Right cardiac atrium (tissue), 5 donors: Measurements from ENCODE around the gene COX5B. TPM values are rescaled to one million over a fixed set of nuclear protein-coding genes. Genes with fewer than 3 reads are reported as not detected.
"Not testable (repeated sequence)": the region's sequence is repeated elsewhere in the genome, so short reads cannot be mapped to it uniquely, and the experiment has no call there.

Experiments used
- ATAC-seq, 2 donors: fragments of 200-7000 bp; cut with Tn5 transposase; one replicate each; pipeline versions ENCODE4 v1.8.0 to v1.9.1; 2020; ENCODE audit warnings: moderate library complexity in 2 of 2, mild to moderate bottlenecking in 1 of 2
- DNase-seq, 3 donors: peaks; one replicate each; pipeline ENCODE4 v3.0.0-alpha.2; 2020
- H3K27ac ChIP-seq: one replicate; pipeline ENCODE4 v1.5.1; 2013; ENCODE audit warnings: mild to moderate bottlenecking, low read length, control low read depth, moderate library complexity
- H3K27me3 ChIP-seq: one replicate; pipeline ENCODE4 v1.6.1; 2013; ENCODE audit not compliant: control insufficient read depth, insufficient read depth
- H3K4me1 ChIP-seq: one replicate; pipeline ENCODE4 v1.6.1; 2013; ENCODE audit warnings: low read length; ENCODE audit not compliant: control insufficient read depth, insufficient read depth
- H3K4me3 ChIP-seq: one replicate; pipeline ENCODE4 v1.5.1; 2013; ENCODE audit warnings: low read length, control low read depth
- H3K9me3 ChIP-seq: one replicate; pipeline ENCODE4 v1.6.1; 2013; ENCODE audit warnings: low read length; ENCODE audit not compliant: control insufficient read depth
- WGBS: extraction: QIAGEN DNeasy Blood & Tissue Kit; methylation state at CpG from one replicate; pipeline ENCODE4 v1.1.7; 2013; 5-methylcytosine and 5-hydroxymethylcytosine counted together
- intact Hi-C, 4 donors: fragments of 100-400 bp; cut with DNase I; formaldehyde crosslinking; loops; one replicate each; pipeline versions ENCODE4 v1.11.0 to v1.14.0; 2022 to 2023
- polyA plus RNA-seq: library from polyadenylated mRNA; stranded (reverse); fragments of 200-250 nt; gene quantifications from one replicate; pipeline ENCODE4 v1.2.3, GENCODE V29; 2013
- total RNA-seq, 4 donors: library from RNA; stranded (reverse); fragmentation: NEBNext Ultra II Directional; extraction: Animal tissue kit (Norgen Biotek cat#: 25700); gene quantifications; one replicate each; pipeline ENCODE4 v1.2.1, GENCODE V29; 2021
- donor health status: healthy with polysubstance abuse.
- donor health status: DM: no; HTN: yes; CAD: no.
- donor health status: DM: no; HTN: no; CAD: no.
- donor health status: DM: no; HTN: yes; CAD: no; lungs with severe emphysema.
- donor health status: DM: yes; HTN: yes; CAD: no.

The COX5B gene
- total and polyA plus RNA-seq, 5 donors: 893 to 2,498 (median 1,041) TPM

DNA sequence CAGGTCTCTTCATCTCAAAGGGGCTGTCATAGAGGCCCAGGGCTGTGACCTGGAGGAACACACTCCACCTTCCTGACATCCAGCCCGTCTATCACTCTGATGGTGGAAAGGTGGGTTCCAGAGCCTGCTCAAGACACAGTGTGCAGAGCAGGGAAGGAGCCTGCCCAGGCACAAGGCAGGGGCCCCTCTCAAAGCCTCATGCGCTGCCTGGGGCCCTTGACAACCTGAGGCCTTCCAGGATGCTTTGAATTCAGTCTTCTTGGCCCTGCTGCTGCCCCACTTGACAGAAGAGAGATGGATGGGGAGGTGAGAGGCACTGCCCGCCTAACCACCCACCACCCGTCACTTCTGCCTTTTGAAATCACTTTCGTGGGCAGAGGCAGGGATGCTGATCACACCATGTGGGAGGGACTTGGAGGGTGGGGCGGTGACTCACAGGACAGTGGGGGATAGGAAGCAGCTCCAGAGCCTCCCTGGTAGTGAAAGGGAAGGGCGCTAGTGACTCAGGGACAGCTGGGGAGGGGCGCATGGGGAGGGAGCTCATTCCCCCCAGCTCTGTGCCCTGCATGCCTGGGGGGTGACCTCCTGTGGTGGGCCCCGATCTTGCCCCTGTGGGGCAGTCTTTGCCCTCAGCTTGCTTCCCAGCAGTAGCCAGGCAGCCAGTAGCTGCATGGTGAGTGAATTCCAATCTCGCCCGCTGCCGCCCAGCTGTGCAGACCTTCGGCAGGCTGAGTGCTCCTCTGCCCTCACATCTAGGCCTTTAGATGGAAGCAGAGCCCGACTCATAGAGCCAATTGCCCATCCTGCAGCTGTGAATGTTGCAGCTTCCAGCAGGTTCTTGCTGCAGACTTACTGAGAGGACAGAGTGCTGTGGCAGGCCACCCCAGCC lies 26.7 kb upstream of the COX5B start:
- H3K9me3 ChIP-seq, H3K27me3 ChIP-seq, H3K4me3 ChIP-seq, intact Hi-C loops, H3K27ac ChIP-seq, H3K4me1 ChIP-seq, DNase-seq: not testable (repeated sequence)
- peak in 1 of 2 donors; percentile 82 for ATAC-seq
- 83% methylated on average over 6 of the region's 14 CpGs for WGBS

GRCh38 chr2:97620492-97620891 lies 25.4 kb upstream of the COX5B start:
- H3K4me1 ChIP-seq, H3K27me3 ChIP-seq, ATAC-seq, DNase-seq, H3K9me3 ChIP-seq, H3K27ac ChIP-seq, H3K4me3 ChIP-seq, intact Hi-C loops: not testable (repeated sequence)
- 80% methylated on average over 1 of the region's 1 CpG for WGBS

GRCh38 chr2:97622976-97623375 lies 22.9 kb upstream of the COX5B start:
- H3K4me1 ChIP-seq, intact Hi-C loops, H3K4me3 ChIP-seq, H3K27me3 ChIP-seq, ATAC-seq, H3K9me3 ChIP-seq, H3K27ac ChIP-seq, DNase-seq: not testable (repeated sequence)

- 34% methylated on average over 4 of the region's 8 CpGs for WGBS
- DNase-seq, H3K9me3 ChIP-seq, ATAC-seq, intact Hi-C loops, H3K27ac ChIP-seq, H3K27me3 ChIP-seq, H3K4me3 ChIP-seq, H3K4me1 ChIP-seq: not testable (repeated sequence)
These were observed 20.4 kb upstream of the COX5B start for GRCh38 chr2:97625354-97626048.

DNA sequence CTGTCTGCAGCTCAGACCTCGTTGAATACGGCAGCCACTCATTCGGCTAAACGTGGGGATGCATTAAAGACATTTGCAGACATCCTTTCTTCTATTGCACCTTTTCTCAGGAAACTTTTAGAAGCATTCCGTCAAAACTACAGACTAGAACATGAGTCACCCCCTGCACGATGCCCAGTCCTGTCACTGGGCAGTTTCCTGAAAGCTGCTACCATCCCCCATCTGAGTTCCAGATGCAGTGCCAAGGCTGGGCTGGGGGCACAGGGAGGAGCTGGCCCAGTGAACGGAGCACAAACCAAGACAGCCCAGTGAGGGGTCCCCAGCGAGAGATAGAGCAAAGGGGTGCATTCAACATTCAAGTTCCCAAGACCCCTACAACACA lies 19.8 kb upstream of the COX5B start:
- H3K4me1 ChIP-seq, DNase-seq, H3K27me3 ChIP-seq, ATAC-seq, intact Hi-C loops, H3K9me3 ChIP-seq, H3K4me3 ChIP-seq, H3K27ac ChIP-seq: not testable (repeated sequence)
- 59% methylated on average over 8 of the region's 8 CpGs for WGBS

DNA sequence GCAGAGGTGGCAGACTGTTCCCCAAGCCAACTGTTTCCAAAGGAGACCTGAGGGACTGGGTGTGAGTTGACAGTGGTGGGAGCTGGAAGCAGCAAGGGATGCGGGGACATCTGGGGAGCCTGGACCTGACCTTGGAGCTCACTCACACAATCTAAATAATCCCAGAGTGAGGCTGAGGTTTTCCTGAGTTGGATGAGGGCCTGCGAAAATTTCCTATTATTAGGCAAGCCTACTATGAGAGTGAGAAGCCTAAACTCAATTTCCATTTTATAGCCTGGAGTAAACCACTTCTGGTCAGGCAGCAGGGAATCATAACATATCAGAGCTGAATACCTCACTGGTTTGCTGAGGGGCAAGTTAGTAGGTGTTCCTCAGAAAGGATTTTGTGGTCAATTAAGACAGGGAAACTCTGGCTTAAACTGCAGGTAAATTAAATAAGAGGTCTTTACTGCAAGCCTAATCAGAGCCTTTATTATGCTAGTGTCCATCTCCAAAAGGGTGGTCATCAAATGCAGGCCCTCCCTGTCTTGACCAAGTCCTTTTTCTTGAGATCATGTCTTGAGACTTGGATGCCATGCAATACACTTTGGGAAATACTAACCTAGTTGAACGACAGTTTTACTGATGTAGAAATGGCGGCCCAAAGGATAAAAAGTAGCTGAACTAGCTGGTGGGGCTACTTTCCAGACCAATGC lies 1.7 kb upstream of the COX5B start:
- H3K4me3 ChIP-seq: no peak overlapping the region
- H3K27me3 ChIP-seq: no peaks in the 10 kb centered on the region
- intact Hi-C loops: no loop called here
- H3K4me1 ChIP-seq: peaks cover 3% of the 10 kb centered on the region
- no peak for DNase-seq
- ATAC-seq: no peak
- no peak overlapping the region for H3K27ac ChIP-seq
- WGBS: 92% methylated on average over 4 of the region's 4 CpGs
- H3K9me3 ChIP-seq: no peaks in the 10 kb centered on the region

DNA sequence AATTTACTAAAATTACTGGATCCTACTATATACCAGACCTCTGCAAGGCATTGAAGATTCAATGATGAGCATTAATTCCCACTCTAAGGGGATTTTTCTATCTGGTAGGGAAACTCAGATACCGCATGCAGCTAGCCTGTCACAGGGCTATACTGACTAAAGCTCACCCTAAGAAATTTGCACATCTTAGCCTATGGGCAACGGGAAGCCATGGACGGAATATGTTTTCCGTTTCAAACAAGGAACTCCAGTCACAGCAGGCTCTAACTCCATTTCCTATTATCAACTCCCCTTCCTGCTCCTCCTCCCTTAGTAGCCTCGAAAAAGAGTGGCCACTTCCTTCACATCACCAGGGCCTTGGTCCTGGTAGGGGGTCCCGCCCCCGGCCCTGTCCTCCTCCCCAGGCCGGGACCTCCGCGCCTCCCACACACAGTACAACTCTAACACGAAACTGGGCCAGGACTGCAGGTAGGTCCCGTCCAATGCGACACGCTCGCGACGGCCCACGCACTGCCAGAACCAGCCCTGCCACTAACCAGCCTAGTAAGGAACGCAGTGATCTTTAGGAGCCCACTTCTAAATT lies 659 bp upstream of the COX5B start:
- intact Hi-C loops: no loop called here
- H3K27ac ChIP-seq: peak overlapping the region; percentile 88
- ATAC-seq (peak; percentile 64 to 70), DNase-seq (peak; percentile 53 to 80 (median 78))
- 4% methylated on average over 19 of the region's 19 CpGs for WGBS
- H3K4me1 ChIP-seq: peaks cover 3% of the 10 kb centered on the region
- H3K4me3 ChIP-seq: peak overlapping the region; percentile 54
- H3K9me3 ChIP-seq: no peaks in the 10 kb centered on the region
- H3K27me3 ChIP-seq: no peaks in the 10 kb centered on the region

DNA sequence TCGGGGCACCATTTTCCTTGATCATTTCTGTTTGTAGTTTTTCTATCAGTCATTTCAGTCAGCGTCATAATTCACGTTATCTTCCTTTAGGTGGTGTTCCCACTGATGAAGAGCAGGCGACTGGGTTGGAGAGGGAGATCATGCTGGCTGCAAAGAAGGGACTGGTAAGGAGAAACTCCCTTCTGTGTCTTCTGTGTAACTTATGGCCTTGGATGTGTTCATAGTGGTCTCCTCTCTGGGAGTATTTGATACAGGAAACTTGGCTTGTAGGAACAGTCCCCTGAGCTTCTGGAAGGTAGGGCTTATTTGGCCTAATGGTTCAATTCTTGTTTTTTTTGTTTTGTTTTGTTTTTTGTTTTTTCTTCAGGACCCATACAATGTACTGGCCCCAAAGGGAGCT lies 1.1 kb downstream of the COX5B start:
- peak overlapping the region; percentile 68 for H3K4me3 ChIP-seq
- DNase-seq (no peak), ATAC-seq (no peak)
- H3K9me3 ChIP-seq: no peaks in the 10 kb centered on the region
- no peak overlapping the region for H3K27ac ChIP-seq
- 74% methylated on average over 4 of the region's 4 CpGs for WGBS
- H3K27me3 ChIP-seq: no peaks in the 10 kb centered on the region
- H3K4me1 ChIP-seq: peaks cover 3% of the 10 kb centered on the region
- intact Hi-C loops: loop anchor here in 2 of 4 donors (2.0 kb wide), 1 partner anchor 16 kb away; no protein-coding TSS in a partner anchor

DNA sequence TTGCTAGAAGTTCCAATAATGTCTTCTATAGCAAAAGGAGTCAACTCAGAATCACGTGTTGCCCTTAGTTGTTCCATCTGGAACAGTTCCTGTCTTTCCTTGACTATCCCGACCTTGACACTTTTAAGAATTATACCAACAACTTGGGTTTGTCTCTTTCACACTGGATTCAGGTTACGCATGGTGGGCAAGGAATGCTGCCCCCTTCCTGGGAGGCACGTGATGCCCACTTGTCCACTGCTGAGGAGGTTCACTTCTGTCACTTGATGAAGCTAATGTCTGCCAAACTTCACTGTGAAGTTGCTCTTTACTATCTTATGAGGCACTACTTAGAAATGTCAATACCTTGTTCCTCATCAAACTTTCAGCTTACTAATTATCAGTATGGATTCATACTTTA lies 5.3 kb downstream of the COX5B start:
- peaks cover 3% of the 10 kb centered on the region for H3K4me1 ChIP-seq
- no peak for ATAC-seq
- no peaks in the 10 kb centered on the region for H3K9me3 ChIP-seq
- H3K27me3 ChIP-seq: no peaks in the 10 kb centered on the region
- intact Hi-C loops: no loop called here
- H3K27ac ChIP-seq: no peak overlapping the region
- H3K4me3 ChIP-seq: no peak overlapping the region
- 75% methylated on average over 4 of the region's 4 CpGs for WGBS
- DNase-seq: no peak

DNA sequence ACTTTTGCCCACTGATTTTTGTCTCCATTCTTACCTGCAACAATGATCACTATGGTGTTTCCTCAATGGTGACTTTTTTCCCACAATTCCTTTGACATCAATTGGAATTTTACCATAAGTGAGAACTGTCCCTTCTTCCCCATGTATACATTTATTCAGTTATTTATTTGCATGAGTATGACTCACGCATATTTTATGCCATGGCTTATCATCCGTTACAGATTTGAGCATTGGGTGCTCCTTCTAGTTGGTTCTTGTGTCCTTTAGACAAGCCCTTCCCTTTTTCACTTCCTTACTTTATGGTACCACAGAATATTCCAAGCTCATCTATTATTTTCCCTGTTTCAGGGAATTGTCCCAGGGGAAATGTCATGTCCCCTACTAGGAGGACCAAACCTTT lies 7.6 kb downstream of the COX5B start:
- Histone ChIP-seq H3K9me3 (no peaks in the 10 kb centered on the region), H3K27me3 (no peaks in the 10 kb centered on the region), H3K4me1 (no peaks in the 10 kb centered on the region), H3K27ac (no peak overlapping the region), H3K4me3 (no peak overlapping the region)
- intact Hi-C loops: no loop called here
- WGBS: 92% methylated on average over 2 of the region's 2 CpGs
- ATAC-seq (no peak), DNase-seq (no peak)

DNA sequence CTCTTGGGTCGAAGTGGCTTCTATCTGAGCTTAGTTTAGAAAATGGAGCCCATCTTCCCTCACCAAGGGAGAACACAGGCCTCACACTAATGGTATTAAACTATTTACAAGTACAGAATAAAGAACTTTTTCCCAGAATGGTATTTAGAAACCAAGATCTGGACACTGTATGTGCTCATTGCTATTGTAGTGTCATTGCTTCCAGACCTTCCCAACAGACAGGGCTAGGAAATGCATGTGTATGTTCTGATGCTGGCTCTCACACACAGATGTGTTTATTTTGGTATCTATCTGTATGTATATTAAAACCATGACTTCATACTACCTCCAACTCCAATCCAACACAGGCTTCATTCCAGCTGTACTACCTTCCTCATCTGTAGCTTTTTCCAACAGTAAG lies 8.0 kb downstream of the COX5B start:
- WGBS: 99% methylated on average over 1 of the region's 1 CpG
- H3K27me3 ChIP-seq: no peaks in the 10 kb centered on the region
- H3K4me3 ChIP-seq: no peak overlapping the region
- intact Hi-C loops: no loop called here
- DNase-seq (no peak), ATAC-seq (no peak)
- no peak overlapping the region for H3K27ac ChIP-seq
- H3K9me3 ChIP-seq: no peaks in the 10 kb centered on the region
- no peaks in the 10 kb centered on the region for H3K4me1 ChIP-seq
